ENCODE measurements around the gene FAM199X. TPM values are rescaled to one million over a fixed set of nuclear protein-coding genes. Genes with fewer than 3 reads are reported as not detected.

The FAM199X gene
- total RNA-seq, 6 experiments from 2014 or later: 15.4 to 18.4 (median 16.8) TPM

DNA sequence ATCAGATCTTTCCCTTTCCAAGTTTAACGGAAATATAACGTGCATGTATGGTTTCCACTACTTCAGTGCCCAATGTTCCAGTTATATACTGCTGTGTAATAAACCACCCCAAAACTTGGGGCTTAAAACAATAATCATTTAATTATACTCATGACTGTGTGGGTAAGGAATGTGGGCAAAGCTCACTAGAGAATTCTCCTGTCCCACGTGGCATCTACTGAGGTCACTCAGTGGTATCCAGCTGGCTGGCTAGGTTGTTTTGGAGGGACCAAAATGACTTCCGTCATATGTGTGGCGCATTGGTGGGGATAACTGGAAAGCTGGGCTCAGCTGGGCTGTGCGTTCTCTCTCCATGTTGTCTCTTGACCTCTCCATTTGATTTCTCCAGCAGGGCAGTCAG is 35.4 kb upstream of the FAM199X start:
- no peak overlapping the region; the same call in 1 of the 2 replicates for H3K27ac Mint-ChIP-seq
- no peak for DNase-seq
- H3K36me3 Mint-ChIP-seq (ENCODE audit: low read depth): peaks cover 9% of the 10 kb centered on the region
- no peaks in the 10 kb centered on the region for H3K9me3 Mint-ChIP-seq
- H3K4me3 Mint-ChIP-seq: no peak overlapping the region
- no peaks in the 10 kb centered on the region; the same call in 1 of the 2 replicates for H3K27me3 Mint-ChIP-seq (ENCODE audit: insufficient read depth)
- TF ChIP-seq, protein P1, sequence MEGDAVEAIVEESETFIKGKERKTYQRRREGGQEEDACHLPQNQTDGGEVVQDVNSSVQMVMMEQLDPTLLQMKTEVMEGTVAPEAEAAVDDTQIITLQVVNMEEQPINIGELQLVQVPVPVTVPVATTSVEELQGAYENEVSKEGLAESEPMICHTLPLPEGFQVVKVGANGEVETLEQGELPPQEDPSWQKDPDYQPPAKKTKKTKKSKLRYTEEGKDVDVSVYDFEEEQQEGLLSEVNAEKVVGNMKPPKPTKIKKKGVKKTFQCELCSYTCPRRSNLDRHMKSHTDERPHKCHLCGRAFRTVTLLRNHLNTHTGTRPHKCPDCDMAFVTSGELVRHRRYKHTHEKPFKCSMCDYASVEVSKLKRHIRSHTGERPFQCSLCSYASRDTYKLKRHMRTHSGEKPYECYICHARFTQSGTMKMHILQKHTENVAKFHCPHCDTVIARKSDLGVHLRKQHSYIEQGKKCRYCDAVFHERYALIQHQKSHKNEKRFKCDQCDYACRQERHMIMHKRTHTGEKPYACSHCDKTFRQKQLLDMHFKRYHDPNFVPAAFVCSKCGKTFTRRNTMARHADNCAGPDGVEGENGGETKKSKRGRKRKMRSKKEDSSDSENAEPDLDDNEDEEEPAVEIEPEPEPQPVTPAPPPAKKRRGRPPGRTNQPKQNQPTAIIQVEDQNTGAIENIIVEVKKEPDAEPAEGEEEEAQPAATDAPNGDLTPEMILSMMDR (IDR thresholded peaks at IDR 0.05): no peak
- peaks cover 18% of the 10 kb centered on the region for H3K4me1 Mint-ChIP-seq (ENCODE audit: low read depth)

DNA sequence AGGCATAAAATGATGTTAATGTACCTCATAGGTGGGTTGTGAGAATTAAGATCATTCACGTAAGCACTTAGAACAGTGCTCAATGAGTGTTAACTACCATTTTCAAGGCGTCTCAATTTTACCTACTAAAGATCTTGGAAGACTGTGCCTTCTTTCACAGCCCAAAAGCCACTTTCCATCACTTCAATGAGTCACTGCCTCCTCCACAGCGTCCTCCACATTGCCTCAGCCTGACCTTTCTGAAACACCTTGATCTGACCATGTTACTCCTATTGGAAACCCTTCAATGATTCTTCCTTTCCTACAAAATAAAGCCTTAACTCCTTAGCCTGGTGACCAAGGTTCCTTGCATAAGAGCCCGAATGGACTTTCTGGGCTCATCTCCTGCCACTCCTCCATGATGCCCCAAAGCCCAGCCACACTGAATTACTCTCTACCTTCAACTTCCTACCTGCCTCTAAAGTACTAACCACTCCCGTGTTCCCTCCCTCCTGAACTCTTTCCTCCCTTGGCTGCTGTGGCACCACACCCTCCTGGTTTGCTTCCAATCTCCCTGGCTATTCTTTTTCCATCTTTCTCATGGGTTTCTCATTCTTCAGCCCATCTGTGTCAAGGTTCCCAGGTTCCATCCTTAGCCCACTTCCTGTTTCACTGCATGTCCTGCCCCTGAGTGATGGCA is 31.5 kb upstream of the FAM199X start:
- TF ChIP-seq, protein P1 (IDR thresholded peaks at IDR 0.05): no peak
- no peak overlapping the region for H3K4me3 Mint-ChIP-seq
- no peak overlapping the region for H3K27ac Mint-ChIP-seq
- no peak for DNase-seq
- no peaks in the 10 kb centered on the region for H3K9me3 Mint-ChIP-seq
- H3K4me1 Mint-ChIP-seq (ENCODE audit: low read depth): peaks cover 18% of the 10 kb centered on the region
- H3K27me3 Mint-ChIP-seq (ENCODE audit: insufficient read depth): no peaks in the 10 kb centered on the region; the same call in 1 of the 2 replicates
- H3K36me3 Mint-ChIP-seq (ENCODE audit: low read depth): peaks cover 9% of the 10 kb centered on the region

DNA sequence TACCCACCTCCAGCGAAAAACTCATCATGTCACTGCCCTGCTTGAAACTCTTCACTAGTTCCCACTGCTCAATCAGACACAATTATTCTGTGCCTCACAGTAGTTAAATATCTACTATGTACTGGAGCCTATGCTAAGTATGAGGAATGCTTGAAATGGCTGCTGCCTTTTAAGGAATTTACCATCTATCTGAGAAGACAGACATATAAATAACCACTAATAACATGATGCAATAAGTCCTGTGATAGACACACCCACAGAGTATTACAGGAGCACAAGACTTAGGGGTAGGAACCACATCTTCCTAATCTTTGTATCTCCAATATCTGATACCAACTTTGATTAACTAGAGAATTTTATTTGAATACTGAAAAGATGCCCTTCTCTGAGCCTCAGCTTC is 30.6 kb upstream of the FAM199X start:
- H3K36me3 Mint-ChIP-seq (ENCODE audit: low read depth): peaks cover 5% of the 10 kb centered on the region
- no peak for DNase-seq
- H3K27me3 Mint-ChIP-seq (ENCODE audit: insufficient read depth): no peaks in the 10 kb centered on the region; the same call in 1 of the 2 replicates
- peaks cover 14% of the 10 kb centered on the region for H3K4me1 Mint-ChIP-seq (ENCODE audit: low read depth)
- 0 out of 2 replicates have a peak overlapping the region, but pooled peaks have one; percentile 90 for H3K4me3 Mint-ChIP-seq
- H3K27ac Mint-ChIP-seq: peak overlapping the region; percentile 38; the same call in 1 of the 2 replicates
- TF ChIP-seq, protein P1 (IDR thresholded peaks at IDR 0.05): no peak
- H3K9me3 Mint-ChIP-seq: no peaks in the 10 kb centered on the region

DNA sequence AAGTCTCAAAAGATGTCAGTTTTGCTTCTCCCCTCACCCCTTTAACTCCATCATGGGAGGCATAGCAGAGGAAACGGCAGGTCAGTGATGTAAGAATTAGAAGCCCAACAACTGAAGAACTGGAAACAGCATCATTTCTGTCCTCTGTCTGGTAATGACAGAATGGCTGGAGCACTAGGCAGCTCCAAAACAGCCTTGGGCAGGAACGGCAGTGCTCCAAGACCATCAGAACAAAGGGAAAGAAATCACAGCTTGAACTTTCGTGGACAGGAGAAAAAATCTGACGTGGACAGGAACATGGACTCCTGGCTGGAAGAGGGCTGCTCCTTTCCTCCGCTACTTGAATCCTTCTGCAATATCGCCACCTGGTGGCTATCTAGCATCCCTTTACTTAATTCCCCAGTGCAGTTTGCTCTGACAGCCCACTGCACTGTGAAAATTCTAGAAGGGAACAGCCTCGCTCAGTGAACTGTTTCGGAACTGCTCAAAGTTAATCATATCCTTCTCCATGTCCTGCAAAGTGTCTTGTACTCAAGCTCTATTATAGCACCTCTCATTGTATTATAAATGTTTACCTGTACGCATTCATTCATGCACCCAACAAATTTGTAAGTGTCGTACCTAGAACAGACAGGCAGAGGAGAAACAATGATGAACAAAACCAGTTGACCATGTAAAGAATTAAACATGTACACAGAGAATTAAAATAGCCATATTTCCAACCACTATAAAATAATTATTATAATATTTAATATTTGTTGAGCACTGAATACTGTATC is 29.8 kb upstream of the FAM199X start:
- peak; percentile 78 for DNase-seq
- H3K4me1 Mint-ChIP-seq (ENCODE audit: low read depth): peaks cover 8% of the 10 kb centered on the region
- TF ChIP-seq, protein P1 (IDR thresholded peaks at IDR 0.05): peak; percentile 87
- peak overlapping the region; percentile 90 for H3K4me3 Mint-ChIP-seq
- no peaks in the 10 kb centered on the region for H3K9me3 Mint-ChIP-seq
- H3K36me3 Mint-ChIP-seq (ENCODE audit: low read depth): no peaks in the 10 kb centered on the region
- peak overlapping the region; percentile 94 for H3K27ac Mint-ChIP-seq
- no peaks in the 10 kb centered on the region; the same call in 1 of the 2 replicates for H3K27me3 Mint-ChIP-seq (ENCODE audit: insufficient read depth)

DNA sequence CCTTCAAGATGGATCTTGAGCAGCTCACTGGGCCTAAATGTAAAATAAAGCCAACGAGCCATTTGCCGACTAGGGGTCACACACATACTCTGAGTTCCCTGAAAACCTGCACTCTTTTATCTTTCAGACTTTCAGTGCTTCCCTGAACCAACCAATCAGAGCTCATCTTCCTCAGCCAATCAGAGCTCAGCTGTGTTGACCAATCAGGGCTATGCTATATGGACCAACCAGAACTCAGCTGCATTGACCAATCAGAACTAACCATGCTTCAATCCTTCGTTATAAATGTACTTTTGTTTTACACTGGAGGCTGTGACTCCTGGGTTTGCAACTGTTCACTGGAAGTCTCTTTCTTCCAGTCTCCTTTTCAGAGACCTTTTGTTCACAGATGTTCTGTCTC is 28.8 kb upstream of the FAM199X start:
- H3K4me3 Mint-ChIP-seq: no peak overlapping the region
- TF ChIP-seq, protein P1 (IDR thresholded peaks at IDR 0.05): no peak
- H3K27me3 Mint-ChIP-seq (ENCODE audit: insufficient read depth): no peaks in the 10 kb centered on the region; the same call in 1 of the 2 replicates
- H3K4me1 Mint-ChIP-seq (ENCODE audit: low read depth): peaks cover 8% of the 10 kb centered on the region
- H3K9me3 Mint-ChIP-seq: no peaks in the 10 kb centered on the region
- H3K27ac Mint-ChIP-seq: no peak overlapping the region
- no peaks in the 10 kb centered on the region for H3K36me3 Mint-ChIP-seq (ENCODE audit: low read depth)
- no peak for DNase-seq
